Activated CD4-positive, CD25-positive, alpha-beta regulatory T cell treated with anti-CD3 and anti-CD28 coated beads, Interleukin-2, amount 50 U/mL, for 24 hours (primary cell): Measurements from ENCODE around the gene SLC1A2.

Experiments used
- ATAC-seq, 2 donors: fragments of 150-1000 bp; cut with Tn5 transposase; one replicate each; pipeline ENCODE4 v1.10.0; 2021; ENCODE audit warnings: mild to moderate bottlenecking in 1 of 2, moderate library complexity in 1 of 2

Gene SLC1A2

GRCh38 chr11:35214226-35214770 lies 205.1 kb downstream of the SLC1A2 start:
- ATAC-seq = no peak

GRCh38 chr11:35211952-35212351 lies 207.4 kb downstream of the SLC1A2 start:
- ATAC-seq = no peak

DNA sequence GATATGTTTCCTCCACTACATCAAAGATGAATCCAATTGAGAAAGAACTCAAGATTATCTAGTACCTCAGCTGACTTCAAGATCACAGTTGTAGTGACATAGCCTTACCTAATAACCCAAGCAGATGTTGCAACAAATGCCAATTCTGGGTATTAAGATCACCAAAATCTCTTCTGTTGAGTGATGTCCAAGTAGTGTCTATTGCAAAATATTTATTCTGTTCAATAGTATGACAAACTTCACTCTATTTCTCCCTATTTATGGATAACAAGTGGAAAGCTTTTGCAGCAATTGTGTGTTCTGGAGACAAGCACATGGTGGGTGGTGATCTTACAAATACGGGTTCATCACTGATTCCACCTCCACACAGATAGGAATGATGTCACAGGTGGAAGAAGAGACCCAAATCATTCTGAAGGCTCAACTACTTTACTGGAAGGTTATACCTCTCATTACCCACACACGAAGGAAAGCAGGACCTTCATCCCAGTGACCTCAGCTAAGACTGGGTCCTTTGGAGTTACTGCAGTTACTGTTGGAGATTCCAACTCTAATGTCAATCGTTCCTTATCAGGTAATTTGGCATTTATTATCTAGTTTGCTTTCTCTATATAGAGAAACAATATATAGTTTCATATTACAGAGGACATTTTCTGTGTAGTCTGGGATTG lies 208.3 kb downstream of the SLC1A2 start:
- ATAC-seq = no peak

DNA sequence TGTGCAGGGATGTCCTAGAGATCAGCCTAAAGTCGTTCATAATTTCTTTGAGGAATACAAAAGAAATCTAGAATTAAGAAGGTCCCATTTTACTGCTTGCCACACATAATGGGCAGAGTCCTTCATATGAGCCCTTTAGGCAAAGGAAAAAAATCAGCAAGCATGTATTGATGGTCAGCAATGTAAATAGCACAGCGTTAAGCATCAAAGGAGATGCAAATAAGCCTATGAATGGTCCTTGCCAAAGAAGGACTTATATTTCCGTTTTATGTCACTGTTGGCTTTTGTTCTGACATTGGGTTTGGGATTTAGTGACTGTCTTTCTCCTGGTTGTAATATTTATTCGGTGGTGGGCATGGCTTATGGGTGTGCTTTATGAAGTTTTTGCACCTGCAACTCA lies 210.6 kb downstream of the SLC1A2 start:
- ATAC-seq = no peak

DNA sequence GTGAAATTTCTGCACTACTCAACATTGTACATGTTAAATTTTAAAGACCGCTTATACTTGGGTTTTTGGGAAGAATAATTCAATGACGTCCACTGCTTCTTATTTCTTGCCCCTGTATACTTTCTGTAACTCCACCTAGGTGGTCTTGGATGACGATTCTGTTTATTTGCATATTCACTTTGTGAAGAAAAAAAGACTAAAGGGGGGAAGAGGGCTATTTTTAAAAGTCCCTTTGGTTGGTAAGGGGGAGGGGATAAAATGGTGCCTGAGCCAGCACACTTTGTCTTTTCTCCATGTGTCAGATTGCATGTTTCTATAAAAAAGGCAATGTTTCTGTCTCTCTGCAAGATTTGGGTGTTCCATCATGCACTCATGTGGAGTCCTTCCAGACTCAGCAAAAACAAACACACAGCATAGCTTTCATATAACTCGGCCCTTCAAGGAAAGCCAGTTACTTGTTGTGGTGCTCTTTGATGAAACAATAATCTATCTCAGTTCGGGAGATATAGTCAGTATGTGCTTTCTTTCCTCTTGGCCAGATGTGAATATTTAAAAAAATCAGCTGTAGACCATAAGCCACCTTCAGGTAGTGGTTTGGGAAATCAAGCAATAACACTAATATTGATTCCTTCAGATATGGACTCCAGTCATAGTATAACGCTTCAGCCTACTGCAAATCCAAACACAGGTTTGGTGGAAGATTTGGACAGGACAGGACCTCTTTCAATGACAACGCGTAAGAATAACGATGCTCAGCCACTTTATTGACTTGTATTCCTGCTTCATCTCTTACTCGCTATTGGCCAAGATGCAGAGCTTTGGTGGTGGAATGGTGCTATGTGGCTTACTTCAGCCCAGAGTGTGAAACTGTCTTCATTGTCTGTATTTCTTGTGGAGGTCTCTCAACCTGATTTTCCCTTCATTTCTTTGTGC lies 211.6 kb downstream of the SLC1A2 start:
- no peak for ATAC-seq

DNA sequence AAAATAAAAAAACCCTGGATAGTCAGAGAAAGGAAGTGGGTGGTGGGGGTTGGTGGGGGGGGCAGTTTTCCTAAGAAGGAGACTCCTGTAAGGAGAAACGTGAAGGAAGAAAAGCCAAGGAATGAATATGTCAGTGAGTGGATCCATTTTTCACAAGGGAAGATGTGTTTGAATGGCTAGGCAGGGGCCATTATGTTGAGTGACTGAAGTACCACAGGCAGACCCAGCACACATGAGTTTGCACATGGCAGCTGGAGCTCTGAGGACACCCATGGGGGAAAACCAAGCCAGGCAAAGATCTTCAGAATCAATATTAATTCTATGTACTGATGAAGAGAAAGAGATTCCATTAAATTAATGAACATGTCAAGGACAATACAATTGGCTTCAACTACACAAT lies 212.7 kb downstream of the SLC1A2 start:
- no peak for ATAC-seq

DNA sequence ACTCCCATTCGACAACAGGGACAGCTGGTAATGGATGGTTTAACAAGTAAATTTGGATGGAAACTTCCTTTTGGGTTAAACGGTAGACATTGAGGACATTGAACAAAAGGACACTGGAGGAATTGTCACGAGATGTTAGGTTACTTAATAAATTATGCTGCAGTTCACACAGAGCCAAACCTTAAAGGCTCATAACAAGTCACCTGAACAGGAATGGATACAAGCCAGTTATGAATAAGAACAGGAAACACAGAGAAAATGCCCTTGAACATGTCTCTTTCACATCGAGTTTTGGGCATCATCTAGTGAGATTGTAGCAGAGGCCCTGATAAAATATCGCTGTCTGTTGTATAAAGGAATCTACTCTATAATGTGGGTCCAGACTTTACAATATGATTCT lies 214.7 kb downstream of the SLC1A2 start:
- ATAC-seq = no peak
